ENCODE results near the gene CFH. TPM values are rescaled to one million over a fixed set of nuclear protein-coding genes. Genes with fewer than 3 reads are reported as not detected.
A peak's percentile ranks its signal among the peaks of the same experiment; 100 is the strongest.
"Not testable (repeated sequence)": the region's sequence is repeated elsewhere in the genome, so short reads cannot be mapped to it uniquely, and the experiment has no call there.

The CFH gene
- total RNA-seq, 1 donor from 2014 or later, result 6.5 TPM

DNA sequence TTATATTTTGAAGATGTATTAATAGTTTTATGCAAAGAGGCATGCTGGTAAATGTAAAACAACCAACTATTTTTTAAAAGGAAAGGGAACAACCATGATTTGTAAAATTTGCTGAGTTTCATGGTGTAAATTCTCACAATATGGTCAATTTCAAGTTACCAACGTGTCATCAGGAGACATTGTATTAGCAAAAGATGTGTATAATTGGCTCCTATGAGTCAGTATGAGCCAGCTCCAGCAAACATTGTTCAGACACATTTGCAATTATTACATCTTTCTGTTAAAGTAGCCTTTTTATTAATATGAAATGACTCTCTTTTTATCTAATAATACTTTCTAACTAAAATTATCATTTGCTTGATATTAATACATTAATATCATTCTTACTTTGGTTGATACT lies 15.3 kb downstream of the CFH start:
- no peak for DNase-seq (ENCODE audit: low read depth in 2 of 2)

- DNase-seq (ENCODE audit: low read depth in 2 of 2), result no peak
These were observed 17.2 kb downstream of the CFH start for GRCh38 chr1:196669051-196669450.

DNA sequence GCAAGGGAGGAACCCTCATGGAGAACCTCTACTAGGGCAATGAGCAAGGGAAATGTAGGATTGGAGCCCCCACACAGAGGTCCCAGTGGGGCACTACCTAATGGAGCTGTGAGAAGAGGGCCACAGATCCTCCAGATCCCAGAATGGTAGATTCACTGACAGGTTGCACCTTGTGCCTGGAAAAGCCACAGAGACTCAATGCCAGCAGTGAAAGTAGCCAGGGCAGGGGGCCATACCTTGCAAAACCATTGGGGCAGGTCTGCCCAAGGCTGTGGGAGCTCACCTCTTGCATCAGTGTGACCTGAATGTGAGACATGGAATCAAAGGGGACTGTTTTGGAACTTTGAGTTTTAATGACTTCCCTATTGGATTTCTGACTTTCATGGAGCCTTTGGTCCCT lies 17.9 kb downstream of the CFH start:
- no peak for DNase-seq (ENCODE audit: low read depth in 2 of 2)

DNA sequence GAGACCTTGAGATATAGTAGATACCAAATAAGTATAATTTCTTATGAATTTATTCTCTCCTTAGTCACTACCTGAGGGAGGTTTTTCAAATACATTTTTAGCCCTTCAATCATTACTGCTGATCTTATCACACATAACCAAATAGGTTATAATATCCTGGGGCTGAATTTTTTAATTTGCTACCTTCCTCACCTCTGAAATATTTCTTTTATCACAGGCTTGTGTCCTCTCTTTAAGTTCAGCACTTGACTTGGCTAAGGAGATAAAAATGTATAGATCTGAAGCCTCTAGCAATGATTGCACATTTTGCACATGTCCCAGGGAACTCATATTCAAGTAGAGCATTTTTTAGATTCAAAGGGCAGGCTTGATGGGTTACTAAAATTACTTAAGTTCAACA lies 23.1 kb downstream of the CFH start:
- DNase-seq (ENCODE audit: low read depth in 2 of 2), result no peak

- no peak for DNase-seq (ENCODE audit: low read depth in 2 of 2)
These were observed 26.1 kb downstream of the CFH start for GRCh38 chr1:196677781-196678509.

- DNase-seq (ENCODE audit: low read depth in 2 of 2), result no peak
These were observed 26.7 kb downstream of the CFH start for GRCh38 chr1:196678510-196678884.

DNA sequence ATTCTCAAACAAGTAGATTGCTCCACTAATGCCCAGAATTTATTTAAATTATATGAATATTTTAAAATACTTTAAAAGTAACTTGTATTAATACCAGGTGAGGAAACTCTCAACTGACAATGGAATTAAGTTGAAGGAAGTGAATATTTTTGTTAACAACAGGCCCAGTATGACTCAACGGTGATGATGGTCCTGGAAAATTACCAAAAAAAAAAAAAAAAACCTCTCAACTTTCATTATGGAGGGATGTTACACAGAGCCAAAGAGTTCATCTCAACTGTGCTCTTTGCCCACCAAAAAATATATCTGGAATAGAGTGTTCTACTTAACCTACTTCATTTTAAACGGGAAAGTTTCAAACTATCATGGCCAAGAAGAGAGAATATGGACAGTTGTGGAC lies 28.3 kb downstream of the CFH start:
- peak; percentile 7 to 19 for DNase-seq (ENCODE audit: low read depth in 2 of 2)

DNA sequence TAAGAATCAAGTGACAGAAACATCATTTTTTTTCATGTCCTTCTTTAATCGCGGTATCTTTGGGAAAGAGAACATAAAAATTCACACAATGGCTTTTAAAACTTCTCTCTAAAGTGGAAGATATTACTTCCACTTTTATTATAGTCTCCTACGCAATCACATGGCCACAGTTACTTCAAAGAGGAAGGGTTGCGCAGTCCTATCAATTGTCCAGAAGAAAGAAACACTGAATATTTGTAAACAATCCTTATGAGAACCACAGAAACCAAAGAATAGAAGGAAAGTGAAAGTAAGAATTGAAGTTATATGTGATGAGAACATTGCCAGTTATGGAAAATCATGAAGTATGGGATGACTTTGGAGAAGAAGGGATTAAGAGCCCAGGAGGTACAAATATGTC lies 32.6 kb downstream of the CFH start:
- DNase-seq (ENCODE audit: low read depth in 2 of 2), result no peak

DNA sequence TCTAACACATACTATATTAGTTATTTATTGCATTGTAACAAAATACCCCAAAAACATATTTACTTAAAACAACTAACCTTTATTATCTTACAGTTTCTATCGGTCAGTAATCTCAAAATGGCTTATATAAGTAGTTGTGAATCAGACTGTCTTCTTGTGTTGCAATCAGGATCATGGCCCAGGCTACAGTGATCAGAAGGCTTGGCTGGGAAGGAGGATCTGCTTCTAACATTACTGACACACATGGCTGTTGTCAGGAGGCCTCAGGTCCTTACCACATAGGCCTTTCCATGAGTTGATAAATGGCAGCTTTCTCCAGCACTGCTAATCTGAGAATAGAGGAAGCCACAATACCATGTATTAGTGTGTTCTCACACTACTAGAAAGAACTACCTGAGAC lies 33.7 kb downstream of the CFH start:
- no peak for DNase-seq (ENCODE audit: low read depth in 2 of 2)

DNA sequence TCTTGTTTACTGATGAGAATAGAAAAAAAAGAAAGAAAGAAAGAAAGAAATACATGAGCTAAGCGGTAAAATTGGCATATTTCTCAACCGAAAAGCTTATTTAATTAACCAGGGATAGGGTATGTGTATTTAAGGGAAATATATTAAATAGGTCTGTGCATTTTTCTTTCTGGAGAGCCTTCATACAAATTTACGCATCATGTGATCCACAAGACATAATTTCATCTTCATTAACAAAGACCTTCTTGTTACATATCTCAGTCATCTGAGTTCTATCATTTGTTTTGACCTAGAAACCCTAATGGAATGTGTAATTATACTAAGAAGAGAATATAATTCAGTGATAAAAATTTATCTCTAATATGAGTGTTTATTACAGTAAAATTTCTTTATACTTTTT lies 37.2 kb downstream of the CFH start:
- no peak for DNase-seq (ENCODE audit: low read depth in 2 of 2)

- no peak for DNase-seq (ENCODE audit: low read depth in 2 of 2)
These were observed 38.7 kb downstream of the CFH start for GRCh38 chr1:196690582-196690981.

DNA sequence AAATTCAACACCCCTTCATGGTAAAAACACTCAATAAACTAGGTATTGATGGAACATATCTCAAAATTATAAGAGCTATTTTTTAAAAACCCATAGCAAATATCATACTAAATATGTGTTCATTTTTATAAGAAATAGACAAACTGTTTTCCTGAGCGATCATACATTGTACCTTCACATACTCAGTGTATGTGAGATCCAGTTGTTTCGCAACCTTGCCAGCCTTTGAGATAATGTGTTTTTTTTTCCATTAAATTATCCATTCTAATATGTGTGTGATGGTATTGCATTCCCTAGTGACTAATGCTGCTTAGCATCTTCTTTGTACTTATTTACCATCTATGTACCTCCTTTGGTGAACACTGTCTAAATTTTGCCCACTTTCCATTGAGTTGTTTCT lies 47.1 kb downstream of the CFH start:
- no peak for DNase-seq (ENCODE audit: low read depth in 2 of 2)

DNA sequence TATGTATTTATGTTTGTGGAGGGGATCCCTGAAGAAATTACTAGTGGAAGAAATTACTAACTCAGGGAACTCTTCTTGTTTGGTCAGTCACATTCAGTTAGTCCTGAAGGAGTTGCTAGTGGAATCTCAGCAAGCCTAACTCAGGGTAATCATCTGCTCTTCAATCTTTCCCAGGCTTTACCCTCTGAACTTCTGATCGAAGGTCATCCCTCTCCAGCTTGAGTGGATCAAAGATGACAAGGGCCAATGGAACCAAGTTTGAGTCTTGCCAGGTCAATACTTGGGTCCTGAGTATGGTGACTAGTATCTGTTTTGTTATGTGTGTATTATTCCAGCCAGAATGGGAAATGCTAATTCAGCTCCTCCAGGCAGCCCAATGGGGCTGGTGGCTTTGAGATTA lies 49.3 kb downstream of the CFH start:
- no peak for DNase-seq (ENCODE audit: low read depth in 2 of 2)

DNA sequence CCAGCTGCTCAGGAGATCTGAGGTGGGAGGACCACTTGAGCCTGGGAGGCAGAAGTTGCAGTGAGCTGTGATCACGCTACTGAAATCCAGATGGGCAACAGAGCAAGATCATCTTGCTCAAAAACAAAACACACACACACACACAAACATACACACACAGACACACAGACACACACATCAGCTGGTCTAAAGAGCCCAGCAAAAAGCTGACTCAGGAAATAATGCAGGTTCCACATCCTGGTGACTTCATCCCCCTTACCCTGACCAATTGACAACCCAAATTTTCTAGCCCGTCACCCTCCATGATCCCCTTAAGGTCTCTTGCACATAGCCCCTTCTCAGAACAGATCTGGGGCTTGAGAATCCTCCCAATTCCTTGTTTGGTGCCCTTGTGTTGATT lies 58.0 kb downstream of the CFH start:
- not testable (repeated sequence) for DNase-seq (ENCODE audit: low read depth in 2 of 2)

- DNase-seq (ENCODE audit: low read depth in 2 of 2), result no peak
These were observed 66.0 kb downstream of the CFH start for GRCh38 chr1:196717868-196718267.

DNA sequence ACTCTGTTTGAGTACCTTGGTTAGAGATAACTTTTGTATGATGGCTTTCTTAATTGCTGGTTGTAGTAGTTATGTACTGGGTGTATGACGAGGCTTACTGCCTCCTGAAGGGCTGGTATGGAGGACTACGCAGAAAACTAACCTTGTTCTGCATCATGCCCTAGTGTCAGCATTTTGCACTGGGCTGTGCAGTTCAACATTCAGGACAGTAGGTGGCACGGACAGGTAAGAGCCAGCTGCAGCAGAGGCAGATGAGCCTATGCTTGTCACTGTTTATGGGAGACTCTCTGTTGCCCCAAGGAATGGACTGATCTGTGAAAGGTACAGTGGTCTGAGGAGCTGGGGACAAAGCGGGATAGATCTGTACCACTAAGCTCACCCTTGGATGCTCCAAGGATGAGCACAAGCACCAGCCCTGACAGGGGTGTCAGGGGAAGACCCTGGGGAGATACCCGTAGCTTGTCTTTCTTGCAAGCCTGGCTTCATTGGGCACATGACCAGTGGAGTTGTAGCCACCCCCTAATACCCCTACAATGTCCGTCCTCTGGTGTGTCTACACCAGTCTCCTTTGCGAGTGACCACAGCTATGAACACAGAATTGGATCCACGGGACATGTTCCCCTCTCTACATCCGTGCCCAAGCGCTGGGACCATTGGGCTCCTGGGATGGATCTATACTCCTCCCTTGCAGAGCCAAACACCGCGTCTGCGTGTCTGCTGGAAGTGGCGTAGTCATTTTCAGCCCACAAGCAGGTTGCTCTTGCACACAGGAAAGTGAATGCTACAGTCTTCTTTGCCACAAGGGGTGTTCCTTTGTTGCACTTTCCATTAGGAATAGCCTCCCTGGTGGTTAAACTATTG lies 71.7 kb downstream of the CFH start:
- DNase-seq (ENCODE audit: low read depth in 2 of 2), result peak; percentile 48 to 62

GRCh38 chr1:196732526-196732925 lies 80.7 kb downstream of the CFH start:
- no peak for DNase-seq (ENCODE audit: low read depth in 2 of 2)

- no peak for DNase-seq (ENCODE audit: low read depth in 2 of 2)
These were observed 81.5 kb downstream of the CFH start for GRCh38 chr1:196733091-196733970.

- no peak for DNase-seq (ENCODE audit: low read depth in 2 of 2)
These were observed 82.2 kb downstream of the CFH start for GRCh38 chr1:196734006-196734405.

- no peak for DNase-seq (ENCODE audit: low read depth in 2 of 2)
These were observed 82.6 kb downstream of the CFH start for GRCh38 chr1:196734460-196734859.

- no peak for DNase-seq (ENCODE audit: low read depth in 2 of 2)
These were observed 86.9 kb downstream of the CFH start for GRCh38 chr1:196738730-196739129.

GRCh38 chr1:196743244-196743643 lies 91.4 kb downstream of the CFH start:
- peak; percentile 9 to 27 for DNase-seq (ENCODE audit: low read depth in 2 of 2)
